ENCODE measurements around the gene RTCA.

DNA sequence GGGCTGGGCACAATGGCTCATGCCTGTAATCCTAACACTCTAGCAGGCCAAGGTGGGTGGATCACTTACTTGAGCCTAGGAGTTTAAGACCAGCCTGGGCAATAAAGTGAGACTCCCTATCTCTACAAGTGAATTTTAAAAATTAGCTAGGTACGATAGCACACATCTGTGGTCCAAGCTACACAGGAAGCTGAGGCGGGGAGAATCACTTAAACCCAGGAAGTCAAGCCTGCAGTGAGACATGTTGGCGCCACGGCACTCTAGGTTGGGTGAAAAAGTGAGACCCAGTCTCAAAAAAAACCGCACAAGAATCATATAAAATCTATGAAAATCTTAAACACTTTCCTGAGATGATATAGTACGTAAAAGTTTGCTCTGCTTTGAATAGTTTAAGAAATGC, 46.6 kb upstream of the RTCA start:
- no peak for TF ChIP-seq RARB (CRISPR knock-in tag; IDR thresholded peaks at IDR 0.05)
- TF ChIP-seq ARNTL (CRISPR knock-in tag; IDR thresholded peaks at IDR 0.05; ENCODE audit: borderline replicate concordance, low read depth): no peak
- no peak for TF ChIP-seq ZC3H10 (CRISPR knock-in tag; IDR thresholded peaks at IDR 0.05)
- no peak for TF ChIP-seq BACH2 (CRISPR knock-in tag; IDR thresholded peaks at IDR 0.05; ENCODE audit: borderline replicate concordance)
- no peak for TF ChIP-seq PPARA (CRISPR knock-in tag; IDR thresholded peaks at IDR 0.05; ENCODE audit: borderline replicate concordance)
- TF ChIP-seq, protein P1, sequence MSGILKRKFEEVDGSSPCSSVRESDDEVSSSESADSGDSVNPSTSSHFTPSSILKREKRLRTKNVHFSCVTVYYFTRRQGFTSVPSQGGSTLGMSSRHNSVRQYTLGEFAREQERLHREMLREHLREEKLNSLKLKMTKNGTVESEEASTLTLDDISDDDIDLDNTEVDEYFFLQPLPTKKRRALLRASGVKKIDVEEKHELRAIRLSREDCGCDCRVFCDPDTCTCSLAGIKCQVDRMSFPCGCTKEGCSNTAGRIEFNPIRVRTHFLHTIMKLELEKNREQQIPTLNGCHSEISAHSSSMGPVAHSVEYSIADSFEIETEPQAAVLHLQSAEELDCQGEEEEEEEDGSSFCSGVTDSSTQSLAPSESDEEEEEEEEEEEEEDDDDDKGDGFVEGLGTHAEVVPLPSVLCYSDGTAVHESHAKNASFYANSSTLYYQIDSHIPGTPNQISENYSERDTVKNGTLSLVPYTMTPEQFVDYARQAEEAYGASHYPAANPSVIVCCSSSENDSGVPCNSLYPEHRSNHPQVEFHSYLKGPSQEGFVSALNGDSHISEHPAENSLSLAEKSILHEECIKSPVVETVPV (CRISPR knock-in tag; IDR thresholded peaks at IDR 0.05): no peak
- TF ChIP-seq CSDC2 (CRISPR knock-in tag; IDR thresholded peaks at IDR 0.05): no peak
- TF ChIP-seq ZNF70 (CRISPR knock-in tag; IDR thresholded peaks at IDR 0.05): no peak
- no peak for TF ChIP-seq ZFP30 (CRISPR knock-in tag; IDR thresholded peaks at IDR 0.05)
- TF ChIP-seq, protein P2, sequence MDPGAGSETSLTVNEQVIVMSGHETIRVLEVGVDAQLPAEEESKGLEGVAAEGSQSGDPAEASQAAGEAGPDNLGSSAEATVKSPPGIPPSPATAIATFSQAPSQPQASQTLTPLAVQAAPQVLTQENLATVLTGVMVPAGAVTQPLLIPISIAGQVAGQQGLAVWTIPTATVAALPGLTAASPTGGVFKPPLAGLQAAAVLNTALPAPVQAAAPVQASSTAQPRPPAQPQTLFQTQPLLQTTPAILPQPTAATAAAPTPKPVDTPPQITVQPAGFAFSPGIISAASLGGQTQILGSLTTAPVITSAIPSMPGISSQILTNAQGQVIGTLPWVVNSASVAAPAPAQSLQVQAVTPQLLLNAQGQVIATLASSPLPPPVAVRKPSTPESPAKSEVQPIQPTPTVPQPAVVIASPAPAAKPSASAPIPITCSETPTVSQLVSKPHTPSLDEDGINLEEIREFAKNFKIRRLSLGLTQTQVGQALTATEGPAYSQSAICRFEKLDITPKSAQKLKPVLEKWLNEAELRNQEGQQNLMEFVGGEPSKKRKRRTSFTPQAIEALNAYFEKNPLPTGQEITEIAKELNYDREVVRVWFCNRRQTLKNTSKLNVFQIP (CRISPR knock-in tag; IDR thresholded peaks at IDR 0.05; ENCODE audit: borderline replicate concordance, low read depth): no peak
- TF ChIP-seq, protein P3, sequence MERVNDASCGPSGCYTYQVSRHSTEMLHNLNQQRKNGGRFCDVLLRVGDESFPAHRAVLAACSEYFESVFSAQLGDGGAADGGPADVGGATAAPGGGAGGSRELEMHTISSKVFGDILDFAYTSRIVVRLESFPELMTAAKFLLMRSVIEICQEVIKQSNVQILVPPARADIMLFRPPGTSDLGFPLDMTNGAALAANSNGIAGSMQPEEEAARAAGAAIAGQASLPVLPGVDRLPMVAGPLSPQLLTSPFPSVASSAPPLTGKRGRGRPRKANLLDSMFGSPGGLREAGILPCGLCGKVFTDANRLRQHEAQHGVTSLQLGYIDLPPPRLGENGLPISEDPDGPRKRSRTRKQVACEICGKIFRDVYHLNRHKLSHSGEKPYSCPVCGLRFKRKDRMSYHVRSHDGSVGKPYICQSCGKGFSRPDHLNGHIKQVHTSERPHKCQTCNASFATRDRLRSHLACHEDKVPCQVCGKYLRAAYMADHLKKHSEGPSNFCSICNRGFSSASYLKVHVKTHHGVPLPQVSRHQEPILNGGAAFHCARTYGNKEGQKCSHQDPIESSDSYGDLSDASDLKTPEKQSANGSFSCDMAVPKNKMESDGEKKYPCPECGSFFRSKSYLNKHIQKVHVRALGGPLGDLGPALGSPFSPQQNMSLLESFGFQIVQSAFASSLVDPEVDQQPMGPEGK (CRISPR knock-in tag; IDR thresholded peaks at IDR 0.05; ENCODE audit: borderline replicate concordance): no peak
- no peak for TF ChIP-seq TOX (CRISPR knock-in tag; IDR thresholded peaks at IDR 0.05; ENCODE audit: borderline replicate concordance)

All from SK-N-SH treated with all-trans-retinoic acid at 6 μM for 48 hours (cell line).